Esophagus squamous epithelium (tissue), 5 donors: ENCODE measurements around the gene SMIM17. TPM values are rescaled to one million over a fixed set of nuclear protein-coding genes. Genes with fewer than 3 reads are reported as not detected.
A peak's percentile ranks its signal among the peaks of the same experiment; 100 is the strongest.

Experiments used
- DNase-seq: peaks from one replicate; lab custom pipeline; 2025; lab: John Stamatoyannopoulos, UW
- H3K27ac ChIP-seq, 4 donors: fragments of 200-600 bp; sonication (generic); one replicate each; pipeline ENCODE4 v1.5.1; 2016 to 2019; ENCODE audit warnings: mild to moderate bottlenecking in 1 of 4
- H3K27me3 ChIP-seq, 4 donors: fragments of 200-600 bp; sonication (generic); 1 replicate in 3 of 4; 2 replicates in 1 of 4; pipeline versions ENCODE4 v1.5.1 to v1.6.0; 2017 to 2021; ENCODE audit warnings: antibody characterized with exemption in 1 of 4
- H3K36me3 ChIP-seq, 3 donors: fragments of 200-600 bp; sonication (generic); one replicate each; pipeline ENCODE4 v1.5.1; 2016 to 2019
- H3K4me1 ChIP-seq, 3 donors: fragments of 200-600 bp; sonication (generic); one replicate each; pipeline ENCODE4 v1.5.1; 2017 to 2019
- H3K4me3 ChIP-seq, 4 donors: fragments of 200-600 bp; sonication (generic); 1 replicate in 3 of 4; 2 replicates in 1 of 4; pipeline ENCODE4 v1.5.1; 2016 to 2019; ENCODE audit warnings: mild to moderate bottlenecking in 2 of 4, moderate library complexity in 1 of 4
- H3K9me3 ChIP-seq, 3 donors: fragments of 200-600 bp; sonication (generic); one replicate each; pipeline ENCODE4 v1.5.1; 2016 to 2019
- POLR2A ChIP-seq, 4 donors: fragments of 450-650 bp; IDR thresholded peaks; one replicate each; pipeline ENCODE4 v1.6.1; 2017; ENCODE audit warnings: antibody characterized with exemption in 4 of 4, mild to moderate bottlenecking in 4 of 4, moderate library complexity in 3 of 4
- WGBS, 2 donors: methylation state at CpG; one replicate each; pipeline ENCODE4 v1.1.5; 2018; 5-methylcytosine and 5-hydroxymethylcytosine counted together
- intact Hi-C: fragments of 100-400 bp; cut with DNase I; formaldehyde crosslinking; loops from one replicate; pipeline ENCODE4 v1.15.0; 2022
- total RNA-seq, 4 donors: library from RNA; depleted of rRNA; stranded (reverse); fragments of >200 nt; gene quantifications; one replicate each; pipeline ENCODE4 v1.1.0, GENCODE V29; 2016
- TF ChIP-seq, protein P1 (sequence below), 6 experiments: fragments of 450-650 bp in 4 of 6; fragments of 200-600 bp in 2 of 6; sonication (generic) in 2 of 6; IDR thresholded peaks; one replicate each; pipeline ENCODE4 v1.5.1; 2016 to 2019; ENCODE audit warnings: antibody characterized with exemption in 6 of 6, mild to moderate bottlenecking in 4 of 6, moderate library complexity in 4 of 6
- donor health status: DM: yes; HTN: yes; CAD: no.

Gene SMIM17
- total RNA-seq, 4 donors from 2014 or later = 0.87 TPM; not detected in 3

DNA sequence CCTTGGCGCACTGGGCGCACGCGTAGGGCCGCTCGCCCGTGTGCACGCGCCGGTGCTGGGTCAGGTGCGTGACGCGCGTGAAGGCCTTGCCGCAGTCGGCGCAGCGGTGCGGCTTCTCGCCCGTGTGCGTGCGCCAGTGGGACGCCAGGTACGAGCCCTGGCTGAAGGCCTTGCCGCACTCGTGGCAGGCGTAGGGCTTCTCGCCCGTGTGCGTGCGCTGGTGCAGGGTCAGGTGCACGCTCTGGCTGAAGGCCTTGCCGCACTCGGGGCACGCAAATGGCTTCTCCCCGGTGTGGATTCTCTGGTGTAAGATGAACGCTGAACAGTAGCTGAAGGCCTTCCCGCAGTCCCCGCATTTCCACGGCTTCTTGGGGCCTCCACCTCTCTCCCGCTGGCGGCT is 21.6 kb downstream of the SMIM17 start:
- H3K4me1 ChIP-seq = no peaks in the 10 kb centered on the region
- DNase-seq = no peak
- peaks cover 0 to 19% (median 0%) of the 10 kb centered on the region in 3 donors for H3K36me3 ChIP-seq
- H3K27ac ChIP-seq = no peak overlapping the region
- 88% methylated on average over 18 of the region's 43 CpGs; no CpG with 5 or more reads in 1 of the 2 donors for WGBS, 2 donors
- intact Hi-C loops = no loop called here
- H3K27me3 ChIP-seq = no peaks in the 10 kb centered on the region
- peaks cover 0 to 92% (median 10%) of the 10 kb centered on the region in 3 donors for H3K9me3 ChIP-seq
- no peak for TF ChIP-seq POLR2A (IDR thresholded peaks at IDR 0.05)
- H3K4me3 ChIP-seq = no peak overlapping the region

GRCh38 chr19:56667311-56667870 is 24.4 kb downstream of the SMIM17 start:
- peaks cover 0 to 19% (median 0%) of the 10 kb centered on the region in 3 donors for H3K36me3 ChIP-seq
- H3K27ac ChIP-seq = no peak overlapping the region
- WGBS, 2 donors = 89 to 93% methylated on average over 1 to 2 of the region's 6 CpGs
- H3K9me3 ChIP-seq = peaks cover 0 to 85% (median 4%) of the 10 kb centered on the region in 3 donors
- no peak overlapping the region for H3K4me3 ChIP-seq
- TF ChIP-seq, protein P1, sequence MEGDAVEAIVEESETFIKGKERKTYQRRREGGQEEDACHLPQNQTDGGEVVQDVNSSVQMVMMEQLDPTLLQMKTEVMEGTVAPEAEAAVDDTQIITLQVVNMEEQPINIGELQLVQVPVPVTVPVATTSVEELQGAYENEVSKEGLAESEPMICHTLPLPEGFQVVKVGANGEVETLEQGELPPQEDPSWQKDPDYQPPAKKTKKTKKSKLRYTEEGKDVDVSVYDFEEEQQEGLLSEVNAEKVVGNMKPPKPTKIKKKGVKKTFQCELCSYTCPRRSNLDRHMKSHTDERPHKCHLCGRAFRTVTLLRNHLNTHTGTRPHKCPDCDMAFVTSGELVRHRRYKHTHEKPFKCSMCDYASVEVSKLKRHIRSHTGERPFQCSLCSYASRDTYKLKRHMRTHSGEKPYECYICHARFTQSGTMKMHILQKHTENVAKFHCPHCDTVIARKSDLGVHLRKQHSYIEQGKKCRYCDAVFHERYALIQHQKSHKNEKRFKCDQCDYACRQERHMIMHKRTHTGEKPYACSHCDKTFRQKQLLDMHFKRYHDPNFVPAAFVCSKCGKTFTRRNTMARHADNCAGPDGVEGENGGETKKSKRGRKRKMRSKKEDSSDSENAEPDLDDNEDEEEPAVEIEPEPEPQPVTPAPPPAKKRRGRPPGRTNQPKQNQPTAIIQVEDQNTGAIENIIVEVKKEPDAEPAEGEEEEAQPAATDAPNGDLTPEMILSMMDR (IDR thresholded peaks at IDR 0.05) = no peak
- no peak for TF ChIP-seq POLR2A (IDR thresholded peaks at IDR 0.05)
- H3K4me1 ChIP-seq = peaks cover 6 to 23% (median 8%) of the 10 kb centered on the region in 3 donors
- intact Hi-C loops = no loop called here
- no peaks in the 10 kb centered on the region for H3K27me3 ChIP-seq
- no peak for DNase-seq

GRCh38 chr19:56668676-56669075 is 25.7 kb downstream of the SMIM17 start:
- no peak overlapping the region for H3K4me3 ChIP-seq
- no peak overlapping the region for H3K27ac ChIP-seq
- DNase-seq = no peak
- intact Hi-C loops = no loop called here
- peaks cover 0 to 74% (median 4%) of the 10 kb centered on the region in 3 donors for H3K9me3 ChIP-seq
- 67 to 82% methylated on average over 6 to 8 of the region's 9 CpGs for WGBS, 2 donors
- H3K36me3 ChIP-seq = peaks cover 0 to 13% (median 0%) of the 10 kb centered on the region in 3 donors
- TF ChIP-seq, protein P1 (IDR thresholded peaks at IDR 0.05) = no peak
- TF ChIP-seq POLR2A (IDR thresholded peaks at IDR 0.05) = no peak
- H3K27me3 ChIP-seq = no peaks in the 10 kb centered on the region
- peaks cover 6 to 23% (median 8%) of the 10 kb centered on the region in 3 donors for H3K4me1 ChIP-seq

GRCh38 chr19:56670401-56670960 is 27.5 kb downstream of the SMIM17 start:
- Histone ChIP-seq H3K27me3 (no peaks in the 10 kb centered on the region), H3K36me3 (no peaks in the 10 kb centered on the region), H3K27ac (no peak overlapping the region), H3K4me1 (peaks cover 6 to 23% (median 8%) of the 10 kb centered on the region in 3 donors), H3K4me3 (peak overlapping the region in 3 of 4 donors; percentile 52 to 82 (median 56)), H3K9me3 (peaks cover 0 to 72% (median 0%) of the 10 kb centered on the region in 3 donors)
- 64 to 65% methylated on average over 10 to 11 of the region's 17 CpGs for WGBS, 2 donors
- intact Hi-C loops = no loop called here
- TF ChIP-seq POLR2A (IDR thresholded peaks at IDR 0.05) = no peak
- TF ChIP-seq, protein P1 (IDR thresholded peaks at IDR 0.05) = no peak
- no peak for DNase-seq

DNA sequence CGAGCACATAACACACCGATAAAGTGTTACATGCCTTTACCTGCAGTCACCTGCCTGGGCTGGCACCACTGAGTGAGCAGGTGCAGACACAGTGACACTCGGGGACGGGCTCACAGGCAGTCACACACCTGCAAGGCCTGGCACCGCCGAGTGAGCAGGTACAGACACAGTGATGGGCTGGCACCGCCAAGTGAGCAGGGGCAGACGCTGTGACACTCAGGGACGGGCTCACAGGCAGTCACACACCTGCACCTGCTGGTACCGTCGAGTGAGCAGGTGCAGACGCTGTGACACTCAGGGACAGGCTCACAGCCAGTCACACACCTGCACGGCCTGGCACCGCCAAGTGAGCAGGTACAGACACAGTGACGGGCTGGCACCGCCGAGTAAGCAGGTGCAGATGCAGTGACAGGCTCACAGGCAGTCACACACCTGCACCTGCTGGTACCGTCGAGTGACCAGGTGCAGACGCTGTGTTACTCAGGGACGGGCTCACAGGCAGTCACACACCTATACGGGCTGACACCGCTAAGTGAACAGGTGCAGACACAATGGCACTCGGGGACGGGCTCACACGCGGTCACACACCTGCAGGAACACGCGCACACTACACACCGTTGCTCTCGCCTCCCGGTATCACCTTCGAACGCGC is 28.1 kb downstream of the SMIM17 start:
- whole genome bisulfite sequencing, 2 donors = 24 to 59% methylated on average over 2 to 16 of the region's 35 CpGs
- Histone ChIP-seq H3K4me1 (peaks cover 6 to 23% (median 8%) of the 10 kb centered on the region in 3 donors), H3K36me3 (no peaks in the 10 kb centered on the region), H3K27me3 (no peaks in the 10 kb centered on the region), H3K4me3 (peak overlapping the region; percentile 22 to 82 (median 54)), H3K9me3 (peaks cover 0 to 66% (median 0%) of the 10 kb centered on the region in 3 donors), H3K27ac (peak overlapping the region in 2 of 4 donors; percentile 19 to 54)
- DNase-seq = no peak
- intact Hi-C loops = no loop called here
- TF ChIP-seq, protein P1 (IDR thresholded peaks at IDR 0.05) = no peak
- no peak for TF ChIP-seq POLR2A (IDR thresholded peaks at IDR 0.05)
